Measurements from ENCODE around the gene WFS1.

DNA sequence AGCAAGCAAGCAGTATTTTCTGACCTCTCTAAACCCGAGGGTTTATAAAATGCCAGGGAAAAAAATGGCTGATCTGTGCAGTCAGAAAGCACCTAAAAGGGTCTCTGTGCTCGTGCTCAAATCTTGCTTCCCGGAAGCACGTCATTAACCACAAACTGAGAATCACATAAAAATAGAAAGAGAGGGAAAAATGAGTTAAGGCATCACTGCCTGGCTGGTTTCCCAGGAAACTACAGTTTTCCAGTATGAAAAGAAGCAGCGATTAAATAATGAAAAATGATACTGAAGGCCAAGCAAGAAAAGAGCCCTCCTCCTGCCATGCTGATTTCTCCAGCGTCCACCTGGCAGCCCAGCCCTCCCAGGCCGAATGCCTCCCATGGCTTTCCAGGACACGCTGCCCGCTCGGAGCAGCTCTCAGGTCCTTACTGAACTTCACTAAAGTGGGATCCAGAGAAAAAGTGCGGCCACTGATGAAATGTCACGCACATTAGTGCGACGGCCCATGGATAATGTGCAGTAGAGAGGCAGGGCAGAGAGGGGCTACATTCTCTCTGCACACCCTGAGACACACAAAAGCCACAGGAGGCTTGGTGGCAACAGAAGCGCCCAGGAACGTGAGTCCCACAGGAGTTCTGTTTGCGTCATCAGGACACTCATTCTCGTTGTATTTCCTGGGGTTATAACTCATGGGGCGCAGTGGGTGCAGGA is 80.4 kb downstream of the WFS1 start:
- TF ChIP-seq, protein P1, sequence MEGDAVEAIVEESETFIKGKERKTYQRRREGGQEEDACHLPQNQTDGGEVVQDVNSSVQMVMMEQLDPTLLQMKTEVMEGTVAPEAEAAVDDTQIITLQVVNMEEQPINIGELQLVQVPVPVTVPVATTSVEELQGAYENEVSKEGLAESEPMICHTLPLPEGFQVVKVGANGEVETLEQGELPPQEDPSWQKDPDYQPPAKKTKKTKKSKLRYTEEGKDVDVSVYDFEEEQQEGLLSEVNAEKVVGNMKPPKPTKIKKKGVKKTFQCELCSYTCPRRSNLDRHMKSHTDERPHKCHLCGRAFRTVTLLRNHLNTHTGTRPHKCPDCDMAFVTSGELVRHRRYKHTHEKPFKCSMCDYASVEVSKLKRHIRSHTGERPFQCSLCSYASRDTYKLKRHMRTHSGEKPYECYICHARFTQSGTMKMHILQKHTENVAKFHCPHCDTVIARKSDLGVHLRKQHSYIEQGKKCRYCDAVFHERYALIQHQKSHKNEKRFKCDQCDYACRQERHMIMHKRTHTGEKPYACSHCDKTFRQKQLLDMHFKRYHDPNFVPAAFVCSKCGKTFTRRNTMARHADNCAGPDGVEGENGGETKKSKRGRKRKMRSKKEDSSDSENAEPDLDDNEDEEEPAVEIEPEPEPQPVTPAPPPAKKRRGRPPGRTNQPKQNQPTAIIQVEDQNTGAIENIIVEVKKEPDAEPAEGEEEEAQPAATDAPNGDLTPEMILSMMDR (conservative IDR thresholded peaks at IDR 0.05): no peak
- no peak for TF ChIP-seq EZH2 (IDR thresholded peaks at IDR 0.05; ENCODE audit: low read depth)
